Heart left ventricle (tissue), 13 donors: ENCODE data around the gene FAM156B.
"Not testable (repeated sequence)": the region's sequence is repeated elsewhere in the genome, so short reads cannot be mapped to it uniquely, and the experiment has no call there.

ENCODE experiments used
- POLR2A ChIP-seq, 2 donors: fragments of 450-650 bp; IDR thresholded peaks; one replicate each; pipeline ENCODE4 v1.6.1; 2017; ENCODE audit warnings: antibody characterized with exemption in 2 of 2, mild to moderate bottlenecking in 2 of 2, moderate library complexity in 2 of 2
- TF ChIP-seq, protein P1 (sequence below), 12 donors: fragments of 200-600 bp; sonication (generic) in 4 of 12; IDR thresholded peaks; one replicate each; pipeline versions ENCODE4 v1.5.0 to v1.8.0; 2018 to 2022; ENCODE audit warnings: antibody characterized with exemption in 12 of 12, mild to moderate bottlenecking in 5 of 12
- donor health status: ischemic (EF 13 %, LVEDD 7.1; RV severe dilation, severe dysfunction).
- donor health status: DM: no; HTN: yes; CAD: no.
- donor health status: DM: no; HTN: no; CAD: no.
- donor health status: ischemic (EF 25% LVEDD 6.9; RV normal size, moderate dysfunction).
- donor health status: ischemic (EF 25% LVEDD 5.7; RV mildly dilated, moderate dysfunction).
- donor health status: ischemic (EF 35%, LVEDD 5.7; RV mildly dilated, moderate dysfunction).
- donor health status: nonischemic (EF 11% LVEDD 7.7; RV severe dilation, severe dysfunction).
- donor health status: DM: yes; HTN: yes; CAD: no.
- donor health status: PGD.
- donor health status: ischemic (EF 29% LVEDD 5.4; RV normal size, mild dysfunction).
- donor health status: nonischemic (EF 23%, LVEDD 6.1; RV moderate dilation, normal function).

DNA sequence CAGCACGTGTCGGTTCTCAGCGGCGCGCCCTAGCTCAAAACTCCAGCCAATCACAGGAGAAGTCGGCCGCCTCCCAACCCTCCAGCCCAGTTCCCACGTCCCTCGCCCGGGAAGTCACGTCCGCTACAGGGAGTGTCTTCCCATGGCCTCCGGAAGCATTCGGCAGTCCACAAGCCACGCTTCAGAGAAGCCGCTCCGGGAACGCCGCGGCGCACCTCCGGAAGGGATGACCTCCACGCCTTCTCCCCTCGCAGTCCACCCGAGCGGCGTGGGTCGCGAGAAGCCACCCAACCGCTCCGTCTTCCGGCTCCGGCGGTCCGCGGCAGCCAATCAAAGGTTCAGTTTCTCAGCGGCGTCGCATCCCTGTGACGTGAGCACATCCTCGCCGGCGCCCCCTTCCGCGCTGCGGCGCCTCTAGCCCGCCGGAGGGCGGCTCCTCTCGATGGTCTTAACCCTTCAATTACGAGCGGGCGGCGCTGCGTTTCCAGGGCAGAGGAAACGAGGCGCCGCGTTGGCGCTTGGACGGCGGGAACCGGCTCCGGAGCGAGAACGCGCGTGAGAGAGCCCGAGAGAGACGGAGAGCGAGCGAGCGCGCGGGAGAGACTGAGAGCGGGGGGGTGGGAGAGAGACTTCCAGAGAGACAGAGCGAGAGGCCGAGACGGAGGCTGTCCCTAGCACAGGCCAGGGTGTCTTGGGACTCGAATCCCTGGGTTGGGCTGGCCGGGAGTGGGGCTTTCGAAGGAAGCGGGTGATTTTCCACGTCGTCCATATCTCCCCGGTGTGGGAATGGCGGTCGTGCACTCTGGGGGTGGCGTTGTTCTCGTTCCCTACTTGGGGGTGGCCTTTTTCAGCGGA, at the start of gene FAM156B:
- TF ChIP-seq, protein P1, sequence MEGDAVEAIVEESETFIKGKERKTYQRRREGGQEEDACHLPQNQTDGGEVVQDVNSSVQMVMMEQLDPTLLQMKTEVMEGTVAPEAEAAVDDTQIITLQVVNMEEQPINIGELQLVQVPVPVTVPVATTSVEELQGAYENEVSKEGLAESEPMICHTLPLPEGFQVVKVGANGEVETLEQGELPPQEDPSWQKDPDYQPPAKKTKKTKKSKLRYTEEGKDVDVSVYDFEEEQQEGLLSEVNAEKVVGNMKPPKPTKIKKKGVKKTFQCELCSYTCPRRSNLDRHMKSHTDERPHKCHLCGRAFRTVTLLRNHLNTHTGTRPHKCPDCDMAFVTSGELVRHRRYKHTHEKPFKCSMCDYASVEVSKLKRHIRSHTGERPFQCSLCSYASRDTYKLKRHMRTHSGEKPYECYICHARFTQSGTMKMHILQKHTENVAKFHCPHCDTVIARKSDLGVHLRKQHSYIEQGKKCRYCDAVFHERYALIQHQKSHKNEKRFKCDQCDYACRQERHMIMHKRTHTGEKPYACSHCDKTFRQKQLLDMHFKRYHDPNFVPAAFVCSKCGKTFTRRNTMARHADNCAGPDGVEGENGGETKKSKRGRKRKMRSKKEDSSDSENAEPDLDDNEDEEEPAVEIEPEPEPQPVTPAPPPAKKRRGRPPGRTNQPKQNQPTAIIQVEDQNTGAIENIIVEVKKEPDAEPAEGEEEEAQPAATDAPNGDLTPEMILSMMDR (IDR thresholded peaks at IDR 0.05), result not testable (repeated sequence)
- not testable (repeated sequence) for TF ChIP-seq POLR2A (IDR thresholded peaks at IDR 0.05)
